Trophoblast cell (in vitro differentiated cells and primary cell): ENCODE results near the gene GDF7.

Experiments
- DNase-seq, 2 donors: peaks; one replicate each; pipeline ENCODE4 v3.0.0-alpha.2; 2016
- H2AFZ ChIP-seq: 2 replicates; pipeline ENCODE4 v1.6.1; 2013; ENCODE audit warnings: low read length, moderate library complexity, mild to moderate bottlenecking; ENCODE audit not compliant: insufficient read depth, poor library complexity
- H2AK5ac ChIP-seq: 2 replicates; pipeline ENCODE4 v1.6.1; 2013; ENCODE audit warnings: mild to moderate bottlenecking, low read length
- H2BK120ac ChIP-seq: 2 replicates; pipeline ENCODE4 v1.6.1; 2013; ENCODE audit warnings: low read length, mild to moderate bottlenecking, moderate library complexity; ENCODE audit not compliant: insufficient read depth, poor library complexity
- H2BK12ac ChIP-seq: 2 replicates; pipeline ENCODE4 v1.6.1; 2013; ENCODE audit warnings: mild to moderate bottlenecking, low read length, moderate library complexity
- H2BK5ac ChIP-seq: 2 replicates; pipeline ENCODE4 v1.6.1; 2013; ENCODE audit warnings: low read length, low read depth, moderate library complexity, mild to moderate bottlenecking; ENCODE audit not compliant: poor library complexity
- H3K14ac ChIP-seq: 2 replicates; pipeline ENCODE4 v1.6.1; 2013; ENCODE audit warnings: mild to moderate bottlenecking, low read length
- H3K18ac ChIP-seq: 2 replicates; pipeline ENCODE4 v1.6.1; 2013; ENCODE audit warnings: mild to moderate bottlenecking, low read length
- H3K23ac ChIP-seq: 2 replicates; pipeline ENCODE4 v1.6.1; 2013; ENCODE audit warnings: low read length
- H3K27ac ChIP-seq: 2 replicates; pipeline ENCODE4 v1.5.1; 2013; ENCODE audit warnings: low read depth, mild to moderate bottlenecking, inconsistent platforms, low read length, moderate library complexity
- H3K27me3 ChIP-seq: 2 replicates; pipeline ENCODE4 v1.6.1; 2013; ENCODE audit warnings: inconsistent platforms, mild to moderate bottlenecking, low read length, moderate library complexity; ENCODE audit not compliant: insufficient read depth
- H3K36me3 ChIP-seq, 2 experiments: 1 replicate in 1 of 2; 2 replicates in 1 of 2; pipeline ENCODE4 v1.6.1; 2013; ENCODE audit warnings: low read length in 2 of 2, mild to moderate bottlenecking in 2 of 2, moderate library complexity in 1 of 2; ENCODE audit not compliant: insufficient read depth in 2 of 2, control insufficient read depth in 1 of 2
- H3K4ac ChIP-seq: 2 replicates; pipeline ENCODE4 v1.6.1; 2013; ENCODE audit warnings: low read depth, mild to moderate bottlenecking, low read length, moderate library complexity
- H3K4me1 ChIP-seq, 2 experiments: 1 replicate in 1 of 2; 2 replicates in 1 of 2; pipeline ENCODE4 v1.6.1; 2013; ENCODE audit warnings: low read length in 2 of 2, mild to moderate bottlenecking in 2 of 2, moderate library complexity in 1 of 2; ENCODE audit not compliant: insufficient read depth in 2 of 2, control insufficient read depth in 1 of 2
- H3K4me2 ChIP-seq: 2 replicates; pipeline ENCODE4 v1.6.1; 2013; ENCODE audit warnings: inconsistent platforms, mild to moderate bottlenecking, low read length, moderate library complexity
- H3K4me3 ChIP-seq: 2 replicates; pipeline ENCODE4 v1.5.1; 2013; ENCODE audit warnings: mild to moderate bottlenecking, low read depth, low read length, inconsistent platforms
- H3K79me1 ChIP-seq: one replicate; pipeline ENCODE4 v1.6.1; 2013; ENCODE audit warnings: low read length
- H3K79me2 ChIP-seq: 2 replicates; pipeline ENCODE4 v1.6.1; 2013; ENCODE audit warnings: low read length, mild to moderate bottlenecking; ENCODE audit not compliant: control insufficient read depth, insufficient read depth, poor library complexity
- H3K9ac ChIP-seq: 2 replicates; pipeline ENCODE4 v1.6.1; 2013; ENCODE audit warnings: mild to moderate bottlenecking, low read length
- H3K9me3 ChIP-seq: 2 replicates; pipeline ENCODE4 v1.6.1; 2013; ENCODE audit warnings: low read depth, mild to moderate bottlenecking, control low read depth, inconsistent platforms, low read length; ENCODE audit not compliant: insufficient read depth
- H4K12ac ChIP-seq: 2 replicates; pipeline ENCODE4 v1.6.1; 2013; ENCODE audit warnings: low read depth, mild to moderate bottlenecking, low read length, moderate library complexity
- H4K8ac ChIP-seq: 2 replicates; pipeline ENCODE4 v1.6.1; 2013; ENCODE audit warnings: low read depth, mild to moderate bottlenecking, low read length, moderate library complexity
- H4K91ac ChIP-seq: one replicate; pipeline ENCODE4 v1.6.1; 2013; ENCODE audit warnings: low read depth, mild to moderate bottlenecking, low read length, moderate library complexity
- WGBS: extraction: QIAGEN DNeasy Blood & Tissue Kit; methylation state at CpG from one replicate; pipeline ENCODE4 v1.1.7; 2013; ENCODE audit warnings: missing lambda C conversion rate; ENCODE audit not compliant: insufficient read length, insufficient coverage; ENCODE audit errors: extremely low coverage; 5-methylcytosine and 5-hydroxymethylcytosine counted together

The GDF7 gene

DNA sequence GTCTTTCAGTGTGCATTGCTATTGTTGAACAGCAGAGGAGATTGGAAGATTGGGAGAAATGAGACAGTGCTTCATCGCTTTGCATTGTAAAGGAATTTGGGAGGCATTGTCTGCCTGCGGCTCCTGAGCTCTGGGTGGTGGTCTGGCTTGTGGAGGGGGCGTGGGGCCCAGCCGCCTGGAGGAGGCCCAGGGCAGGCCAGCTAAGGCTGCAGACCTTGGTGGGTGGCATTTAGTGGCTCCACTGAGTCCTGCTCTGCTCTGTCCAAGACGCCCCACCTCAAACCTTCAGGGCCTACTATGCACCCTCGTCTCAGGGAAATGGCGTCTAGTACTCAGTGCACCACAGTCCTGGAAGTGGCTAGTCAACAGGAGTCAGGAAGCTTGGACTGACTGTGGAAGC, 10.4 kb upstream of the GDF7 start:
- Histone ChIP-seq H3K9ac (no peak overlapping the region), H3K79me1 (peaks cover under 1% of the 10 kb centered on the region), H3K4ac (no peak overlapping the region), H4K91ac (no peak overlapping the region), H3K36me3 (no peaks in the 10 kb centered on the region), H3K79me2 (no peaks in the 10 kb centered on the region), H4K12ac (no peak overlapping the region), H3K4me1 (peaks cover 7 to 10% of the 10 kb centered on the region in 2 experiments), H3K27ac (no peak overlapping the region), H3K27me3 (no peaks in the 10 kb centered on the region), H3K18ac (no peak overlapping the region), H3K4me3 (no peak overlapping the region), H2BK12ac (no peak overlapping the region), H2AK5ac (no peak overlapping the region), H3K14ac (no peak overlapping the region), H3K9me3 (no peaks in the 10 kb centered on the region), H2BK120ac (no peak overlapping the region), H3K23ac (no peak overlapping the region), H3K4me2 (no peak overlapping the region), H4K8ac (no peak overlapping the region), H2AFZ (no peak overlapping the region), H2BK5ac (no peak overlapping the region)
- WGBS: no CpG with 5 or more reads among the region's 7 CpGs
- no peak for DNase-seq

DNA sequence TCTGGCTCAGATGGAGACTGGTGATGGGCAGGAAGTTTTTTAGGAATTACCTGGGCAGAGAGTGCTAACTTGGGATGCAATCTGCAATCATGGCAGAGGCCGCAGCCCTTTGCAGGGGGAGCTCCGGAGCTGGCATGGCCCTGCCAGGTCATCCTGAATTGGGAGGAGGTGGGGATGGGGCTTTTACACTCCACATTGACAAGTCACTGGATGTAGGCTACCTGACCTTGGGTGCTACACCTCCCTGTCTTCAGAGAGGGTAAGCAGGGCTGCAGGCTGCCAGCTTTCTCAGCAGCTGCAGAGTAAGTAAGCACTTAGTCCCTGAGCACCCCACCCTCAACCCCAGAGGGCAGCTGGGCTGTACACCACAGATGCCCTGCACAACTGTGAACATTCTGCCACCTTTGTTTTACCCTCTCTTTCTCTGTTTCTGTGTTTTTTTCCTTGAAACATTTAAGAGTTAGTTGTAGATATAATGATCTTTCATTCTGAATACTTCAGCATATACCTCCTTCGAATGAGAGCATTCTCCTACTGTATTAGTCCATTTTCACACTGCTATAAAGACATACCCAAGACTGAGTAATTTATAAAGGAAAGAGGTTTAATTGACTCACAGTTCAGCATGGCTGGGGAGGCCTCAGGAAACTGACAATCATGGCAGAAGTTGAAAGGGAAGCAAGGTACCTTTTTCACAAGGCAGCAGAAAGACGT, 9.3 kb upstream of the GDF7 start:
- H3K9ac ChIP-seq: no peak overlapping the region
- H3K23ac ChIP-seq: no peak overlapping the region
- no peak overlapping the region for H4K8ac ChIP-seq
- no peak overlapping the region for H3K4ac ChIP-seq
- H2AK5ac ChIP-seq: no peak overlapping the region
- H4K12ac ChIP-seq: no peak overlapping the region
- no peak overlapping the region for H3K14ac ChIP-seq
- no peaks in the 10 kb centered on the region for H3K79me1 ChIP-seq
- H2AFZ ChIP-seq: no peak overlapping the region
- no peak overlapping the region for H2BK12ac ChIP-seq
- H3K9me3 ChIP-seq: no peaks in the 10 kb centered on the region
- WGBS: no CpG with 5 or more reads among the region's 4 CpGs
- no peak overlapping the region for H3K4me2 ChIP-seq
- no peaks in the 10 kb centered on the region for H3K36me3 ChIP-seq
- no peak for DNase-seq
- H3K27ac ChIP-seq: no peak overlapping the region
- peaks cover 5% of the 10 kb centered on the region for H3K27me3 ChIP-seq
- no peaks in the 10 kb centered on the region for H3K79me2 ChIP-seq
- H2BK120ac ChIP-seq: no peak overlapping the region
- no peak overlapping the region for H2BK5ac ChIP-seq
- peaks cover 6 to 8% of the 10 kb centered on the region in 2 experiments for H3K4me1 ChIP-seq
- no peak overlapping the region for H3K18ac ChIP-seq
- H3K4me3 ChIP-seq: no peak overlapping the region
- H4K91ac ChIP-seq: no peak overlapping the region

DNA sequence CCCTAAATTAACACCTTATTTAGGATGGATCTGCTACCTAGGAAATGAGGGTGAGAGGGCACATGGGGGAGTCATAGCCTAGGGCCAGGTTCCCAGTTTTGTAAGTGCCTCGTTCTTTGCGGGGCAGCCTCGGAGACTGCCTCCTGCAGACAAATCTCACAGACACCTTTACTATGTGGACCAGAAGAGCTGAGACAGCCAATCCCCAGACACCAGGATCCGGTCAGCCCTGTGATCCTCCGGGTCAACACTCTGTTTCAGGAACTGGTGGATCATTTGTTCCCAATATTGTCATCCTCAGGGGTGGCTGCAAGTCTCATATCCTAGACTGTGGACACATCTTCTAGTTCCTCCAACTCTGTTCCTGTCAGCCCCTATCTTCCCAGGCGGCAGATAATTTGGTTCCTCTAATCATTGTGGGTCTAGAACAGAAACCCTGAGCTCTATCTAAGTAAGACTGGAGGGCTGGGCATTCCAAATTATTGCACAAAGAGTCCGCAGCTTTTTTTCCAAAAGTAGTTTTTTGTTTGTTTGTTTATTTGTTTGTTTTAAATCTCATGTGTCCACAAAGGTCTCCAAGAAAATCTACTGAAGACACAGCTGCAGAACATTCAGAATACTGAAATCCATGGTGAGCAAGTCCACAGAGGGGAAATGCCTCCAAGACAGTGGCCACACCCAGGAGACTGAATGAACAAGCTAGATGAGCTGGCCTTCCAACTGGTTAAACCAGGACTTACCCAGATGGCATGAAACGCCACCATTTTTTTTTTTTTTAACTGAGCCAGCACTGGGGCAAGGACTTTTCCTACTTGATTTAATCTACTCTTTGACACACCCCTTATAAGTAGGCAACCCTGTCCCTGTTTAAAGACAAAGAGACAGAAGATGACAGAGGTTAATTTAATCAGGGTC, 6.2 kb upstream of the GDF7 start:
- H2BK5ac ChIP-seq: no peak overlapping the region
- H2AFZ ChIP-seq: no peak overlapping the region
- H2AK5ac ChIP-seq: no peak overlapping the region
- no peak overlapping the region for H2BK120ac ChIP-seq
- no peak overlapping the region for H3K23ac ChIP-seq
- H3K79me2 ChIP-seq: no peaks in the 10 kb centered on the region
- H3K14ac ChIP-seq: no peak overlapping the region
- H4K8ac ChIP-seq: no peak overlapping the region
- no peak overlapping the region for H3K4ac ChIP-seq
- H4K91ac ChIP-seq: no peak overlapping the region
- no peak overlapping the region for H4K12ac ChIP-seq
- H3K79me1 ChIP-seq: no peaks in the 10 kb centered on the region
- WGBS: no CpG with 5 or more reads among the region's 8 CpGs
- peaks cover 6 to 11% of the 10 kb centered on the region in 2 experiments for H3K4me1 ChIP-seq
- H3K4me2 ChIP-seq: no peak overlapping the region
- no peak overlapping the region for H3K9ac ChIP-seq
- H3K9me3 ChIP-seq: peaks cover 4% of the 10 kb centered on the region
- H3K36me3 ChIP-seq: no peaks in the 10 kb centered on the region
- H3K27ac ChIP-seq: no peak overlapping the region
- H3K4me3 ChIP-seq: no peak overlapping the region
- peaks cover 33% of the 10 kb centered on the region for H3K27me3 ChIP-seq
- DNase-seq: peak in 1 of 2 donors; percentile 40
- H3K18ac ChIP-seq: no peak overlapping the region
- H2BK12ac ChIP-seq: no peak overlapping the region

DNA sequence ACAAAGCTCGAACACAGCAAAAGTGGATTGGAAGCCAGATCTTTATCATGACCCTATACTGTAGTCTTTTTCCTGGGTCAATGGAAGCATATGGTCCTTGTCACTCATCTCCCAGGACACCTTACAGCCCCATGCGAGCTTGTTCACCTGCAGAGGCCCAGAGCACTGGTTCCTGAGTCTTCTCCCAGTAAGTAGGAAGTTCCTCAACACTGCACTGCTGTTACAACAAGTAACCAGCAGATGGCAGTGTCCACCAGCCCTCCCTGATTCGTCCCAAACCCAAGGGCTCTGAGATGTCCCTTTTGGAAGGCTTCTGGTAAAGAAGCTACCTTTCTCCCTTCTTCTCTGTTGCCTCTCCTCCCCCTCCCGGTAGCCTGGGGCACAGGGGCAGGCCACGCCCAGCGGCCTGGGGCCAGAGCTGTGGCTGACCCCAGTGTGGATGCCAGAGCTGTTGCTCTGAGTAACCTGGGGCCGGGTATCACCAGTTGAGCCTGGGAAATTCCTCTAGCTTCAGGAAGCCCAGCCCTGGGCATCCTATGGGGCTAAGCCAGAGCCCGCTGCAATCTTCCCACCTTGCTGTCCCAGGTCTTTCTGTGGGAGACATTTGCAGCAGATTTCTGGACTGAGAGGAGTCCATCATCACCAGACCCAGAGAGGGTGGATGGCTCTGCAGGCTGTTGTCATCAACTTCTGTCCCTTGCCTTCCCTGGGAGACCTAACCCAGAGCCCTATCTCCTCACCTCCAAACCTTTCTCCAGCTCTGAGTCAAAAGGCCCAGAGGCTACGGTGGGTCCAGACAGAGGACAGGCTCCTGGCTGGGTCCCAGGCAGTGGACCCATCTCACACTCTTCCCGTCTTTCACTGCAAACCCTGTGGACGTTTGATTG, 5.3 kb upstream of the GDF7 start:
- Histone ChIP-seq H3K14ac (no peak overlapping the region), H3K4me1 (peaks cover 5 to 12% of the 10 kb centered on the region in 2 experiments), H2BK5ac (no peak overlapping the region), H3K4ac (no peak overlapping the region), H4K8ac (no peak overlapping the region), H3K4me3 (no peak overlapping the region), H3K9me3 (peaks cover 4% of the 10 kb centered on the region), H2BK12ac (no peak overlapping the region), H2AK5ac (no peak overlapping the region), H3K36me3 (no peaks in the 10 kb centered on the region), H3K4me2 (no peak overlapping the region), H2AFZ (no peak overlapping the region), H3K27ac (no peak overlapping the region), H3K79me1 (no peaks in the 10 kb centered on the region), H4K12ac (no peak overlapping the region), H3K27me3 (peaks cover 42% of the 10 kb centered on the region), H4K91ac (no peak overlapping the region), H3K23ac (no peak overlapping the region), H3K9ac (no peak overlapping the region), H3K79me2 (no peaks in the 10 kb centered on the region), H2BK120ac (no peak overlapping the region), H3K18ac (no peak overlapping the region)
- WGBS: no CpG with 5 or more reads among the region's 11 CpGs
- DNase-seq: peak; percentile 74 to 88
